ENCODE results near the gene JOSD2. TPM values are rescaled to one million over a fixed set of nuclear protein-coding genes. Genes with fewer than 3 reads are reported as not detected.

The JOSD2 gene
- total and polyA plus RNA-seq, 2 donors (not counting 3 experiments of a cell fraction or from before 2014, with no cell fraction given), result 37.4 to 62.8 TPM

DNA sequence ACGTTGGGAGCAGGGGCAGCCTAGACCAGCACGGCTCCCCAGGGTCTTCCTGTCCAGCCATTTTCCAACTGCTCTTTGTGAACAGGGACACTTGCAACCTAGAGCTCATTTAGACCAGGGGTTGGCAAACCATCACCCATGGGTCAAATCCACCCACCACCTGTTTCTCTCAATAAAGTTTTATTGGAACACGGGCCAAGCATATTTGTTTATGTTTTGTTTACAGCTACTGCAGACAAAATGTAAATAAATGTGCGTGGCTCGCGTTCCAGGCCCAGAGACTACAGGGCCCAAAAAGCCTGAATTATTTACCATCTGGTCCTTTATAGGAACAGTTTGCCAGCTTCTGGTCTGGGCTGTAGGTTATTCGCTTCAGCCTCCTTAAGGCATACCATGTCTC, 48.0 kb downstream of the JOSD2 start:
- DNase-seq (ENCODE audit: low read depth, low spot score) (no peak), FAIRE-seq (no peak)
- H3K9me1 ChIP-seq (replicated peaks; ENCODE audit: control insufficient read depth, extremely low read depth, insufficient read depth, low read length), result no peaks in the 10 kb centered on the region
- H4K20me1 ChIP-seq (replicated peaks; ENCODE audit: control insufficient read depth, extremely low read depth, insufficient read depth, low read length), result no peaks in the 10 kb centered on the region
- H3K9me3 ChIP-seq (replicated peaks; ENCODE audit: control insufficient read depth, insufficient read depth, low read length), result no peaks in the 10 kb centered on the region
- no peak overlapping the region for H3K9ac ChIP-seq (replicated peaks; ENCODE audit: extremely low read depth, insufficient read depth, low read length)
- ChIA-PET POLR2A (no interaction called here), CTCF (interaction anchor here (0.8 to 7.4 kb wide), 9 partner anchors 11 to 459 kb away, joined by 3 to 144 read pairs (median 5); no protein-coding TSS in a partner anchor)
- no peak overlapping the region for H2AFZ ChIP-seq (ENCODE audit: low read depth, low read length)
- H3K36me3 ChIP-seq (ENCODE audit: control insufficient read depth in 2 of 2, extremely low read depth in 1 of 2, insufficient read depth in 2 of 2, low read length in 2 of 2), result no peaks in the 10 kb centered on the region
- intact Hi-C loops (cut with micrococcal nuclease), result no loop called here
- no peak overlapping the region for H3K4me3 ChIP-seq (replicated peaks in 1 of 3; ENCODE audit: insufficient read depth in 1 of 3, low read depth in 1 of 3, low read length in 3 of 3)
- H3K79me2 ChIP-seq (ENCODE audit: control insufficient read depth, insufficient read depth, low read length), result no peaks in the 10 kb centered on the region
- no TSS peak for BruUV-seq (replicated peaks)
- dilution Hi-C loops (cut with MboI; ENCODE audit: extremely low pct_ligation_motif_present, low sequenced_read_pairs), result no loop called here
- no peak overlapping the region for H3K4me2 ChIP-seq (ENCODE audit: insufficient read depth, low read length)
- no peaks in the 10 kb centered on the region for H3K27me3 ChIP-seq (ENCODE audit: control insufficient read depth in 2 of 2, insufficient read depth in 2 of 2, low read length in 2 of 2)
- TF ChIP-seq JUN (IDR thresholded peaks at IDR 0.05; ENCODE audit: borderline replicate concordance, insufficient read depth, insufficient read length, low read depth), result no peak
- no peak for TF ChIP-seq FOS (IDR thresholded peaks at IDR 0.05; ENCODE audit: borderline replicate concordance, insufficient read depth, low read length)
- no peak for TF ChIP-seq POLR2A (IDR thresholded peaks at IDR 0.05; ENCODE audit: low read depth, low read length)
- no peak for TF ChIP-seq POLR2AphosphoS5 (IDR thresholded peaks at IDR 0.05; ENCODE audit: insufficient read depth, low read depth, low read length)
- TF ChIP-seq GATA2 (IDR thresholded peaks at IDR 0.05; ENCODE audit: insufficient read depth, insufficient read length, low read depth, low read length), result no peak
- TF ChIP-seq, protein P1, sequence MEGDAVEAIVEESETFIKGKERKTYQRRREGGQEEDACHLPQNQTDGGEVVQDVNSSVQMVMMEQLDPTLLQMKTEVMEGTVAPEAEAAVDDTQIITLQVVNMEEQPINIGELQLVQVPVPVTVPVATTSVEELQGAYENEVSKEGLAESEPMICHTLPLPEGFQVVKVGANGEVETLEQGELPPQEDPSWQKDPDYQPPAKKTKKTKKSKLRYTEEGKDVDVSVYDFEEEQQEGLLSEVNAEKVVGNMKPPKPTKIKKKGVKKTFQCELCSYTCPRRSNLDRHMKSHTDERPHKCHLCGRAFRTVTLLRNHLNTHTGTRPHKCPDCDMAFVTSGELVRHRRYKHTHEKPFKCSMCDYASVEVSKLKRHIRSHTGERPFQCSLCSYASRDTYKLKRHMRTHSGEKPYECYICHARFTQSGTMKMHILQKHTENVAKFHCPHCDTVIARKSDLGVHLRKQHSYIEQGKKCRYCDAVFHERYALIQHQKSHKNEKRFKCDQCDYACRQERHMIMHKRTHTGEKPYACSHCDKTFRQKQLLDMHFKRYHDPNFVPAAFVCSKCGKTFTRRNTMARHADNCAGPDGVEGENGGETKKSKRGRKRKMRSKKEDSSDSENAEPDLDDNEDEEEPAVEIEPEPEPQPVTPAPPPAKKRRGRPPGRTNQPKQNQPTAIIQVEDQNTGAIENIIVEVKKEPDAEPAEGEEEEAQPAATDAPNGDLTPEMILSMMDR (IDR thresholded peaks at IDR 0.05; ENCODE audit: extremely low read depth in 1 of 2, insufficient read depth in 1 of 2, low read depth in 1 of 2, low read length in 2 of 2), result no peak
- TF ChIP-seq, protein P2, sequence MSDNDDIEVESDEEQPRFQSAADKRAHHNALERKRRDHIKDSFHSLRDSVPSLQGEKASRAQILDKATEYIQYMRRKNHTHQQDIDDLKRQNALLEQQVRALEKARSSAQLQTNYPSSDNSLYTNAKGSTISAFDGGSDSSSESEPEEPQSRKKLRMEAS (IDR thresholded peaks at IDR 0.05; ENCODE audit: insufficient read depth, insufficient read length), result no peak
- TF ChIP-seq MYC (IDR thresholded peaks at IDR 0.05; ENCODE audit: low read depth, low read length), result no peak
- TF ChIP-seq EZH2 (IDR thresholded peaks at IDR 0.05; ENCODE audit: borderline replicate concordance, low read depth, low read length, severe bottlenecking), result no peak
- H3K4me1 ChIP-seq (ENCODE audit: control insufficient read depth, extremely low read depth, insufficient read depth, low read length), result no peaks in the 10 kb centered on the region
- H3K27ac ChIP-seq (ENCODE audit: insufficient read depth, low read depth, low read length), result no peak overlapping the region

Measured in endothelial cell of umbilical vein (primary cell).